Neural cell (in vitro differentiated cells): ENCODE measurements around the gene POLE4.

Experiments used
- EZH2 ChIP-seq: fragments of 200-600, 300-800 bp; shearing (Covaris generic), sonication (generic); IDR thresholded peaks from 2 replicates; pipeline ENCODE4 v1.6.1; 2014; ENCODE audit warnings: antibody characterized with exemption, low read length, borderline replicate concordance, mild to moderate bottlenecking; ENCODE audit not compliant: insufficient read depth, poor library complexity, severe bottlenecking
- POLR2AphosphoS5 ChIP-seq: IDR thresholded peaks from 2 replicates; pipeline ENCODE4 v1.6.1; 2012
- SMC3 ChIP-seq: fragments of 450-650 bp; conservative IDR thresholded peaks from 2 replicates; pipeline ENCODE4 v1.6.1; 2014; ENCODE audit warnings: antibody characterized with exemption, mild to moderate bottlenecking, moderate library complexity; ENCODE audit not compliant: poor library complexity
- TAF1 ChIP-seq: IDR thresholded peaks from 2 replicates; pipeline ENCODE4 v1.6.1; 2012; ENCODE audit warnings: low read depth
- TF ChIP-seq, protein P1 (sequence below): fragments of 450-650 bp; IDR thresholded peaks from 2 replicates; pipeline ENCODE4 v1.5.1; 2014; ENCODE audit warnings: antibody characterized with exemption, mild to moderate bottlenecking, moderate library complexity; ENCODE audit not compliant: poor library complexity, severe bottlenecking
- TF ChIP-seq, protein P2 (sequence below): IDR thresholded peaks from 2 replicates; pipeline ENCODE4 v1.6.1; 2012; ENCODE audit warnings: borderline replicate concordance

DNA sequence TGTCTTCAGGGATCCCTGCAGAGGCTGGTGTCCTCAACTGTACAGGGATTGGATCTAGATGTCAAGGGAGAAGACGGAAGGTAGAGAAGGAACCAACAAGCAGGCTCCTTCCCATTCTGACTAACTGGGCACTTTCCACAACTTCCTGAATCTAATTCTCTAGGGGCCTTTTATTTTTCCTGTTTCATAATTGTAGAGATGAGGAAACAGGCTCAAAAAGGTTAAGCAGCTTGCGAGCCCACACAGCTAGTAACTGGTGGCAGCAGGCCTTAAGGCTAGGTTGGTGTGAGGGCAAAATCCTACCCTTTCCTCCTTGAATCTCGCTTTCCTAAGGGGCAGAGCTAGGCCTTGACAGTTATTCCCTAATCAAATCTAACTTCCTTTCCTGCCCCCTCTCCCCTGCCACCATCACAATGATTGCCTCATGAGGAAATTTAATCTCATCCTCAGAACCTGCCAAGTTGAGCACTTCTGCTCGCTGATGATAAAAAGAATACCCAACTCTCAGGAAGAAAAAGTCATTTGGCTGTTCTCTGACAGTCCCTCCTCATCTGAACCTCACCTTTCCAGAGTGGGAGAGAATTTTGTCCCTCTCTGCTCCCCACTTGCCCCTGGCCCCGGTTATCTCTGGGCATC, 35.7 kb upstream of the POLE4 start:
- TF ChIP-seq, protein P1, sequence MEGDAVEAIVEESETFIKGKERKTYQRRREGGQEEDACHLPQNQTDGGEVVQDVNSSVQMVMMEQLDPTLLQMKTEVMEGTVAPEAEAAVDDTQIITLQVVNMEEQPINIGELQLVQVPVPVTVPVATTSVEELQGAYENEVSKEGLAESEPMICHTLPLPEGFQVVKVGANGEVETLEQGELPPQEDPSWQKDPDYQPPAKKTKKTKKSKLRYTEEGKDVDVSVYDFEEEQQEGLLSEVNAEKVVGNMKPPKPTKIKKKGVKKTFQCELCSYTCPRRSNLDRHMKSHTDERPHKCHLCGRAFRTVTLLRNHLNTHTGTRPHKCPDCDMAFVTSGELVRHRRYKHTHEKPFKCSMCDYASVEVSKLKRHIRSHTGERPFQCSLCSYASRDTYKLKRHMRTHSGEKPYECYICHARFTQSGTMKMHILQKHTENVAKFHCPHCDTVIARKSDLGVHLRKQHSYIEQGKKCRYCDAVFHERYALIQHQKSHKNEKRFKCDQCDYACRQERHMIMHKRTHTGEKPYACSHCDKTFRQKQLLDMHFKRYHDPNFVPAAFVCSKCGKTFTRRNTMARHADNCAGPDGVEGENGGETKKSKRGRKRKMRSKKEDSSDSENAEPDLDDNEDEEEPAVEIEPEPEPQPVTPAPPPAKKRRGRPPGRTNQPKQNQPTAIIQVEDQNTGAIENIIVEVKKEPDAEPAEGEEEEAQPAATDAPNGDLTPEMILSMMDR, result no peak
- TF ChIP-seq EZH2, result no peak
- no peak for TF ChIP-seq TAF1
- TF ChIP-seq POLR2AphosphoS5, result no peak
- TF ChIP-seq, protein P2, sequence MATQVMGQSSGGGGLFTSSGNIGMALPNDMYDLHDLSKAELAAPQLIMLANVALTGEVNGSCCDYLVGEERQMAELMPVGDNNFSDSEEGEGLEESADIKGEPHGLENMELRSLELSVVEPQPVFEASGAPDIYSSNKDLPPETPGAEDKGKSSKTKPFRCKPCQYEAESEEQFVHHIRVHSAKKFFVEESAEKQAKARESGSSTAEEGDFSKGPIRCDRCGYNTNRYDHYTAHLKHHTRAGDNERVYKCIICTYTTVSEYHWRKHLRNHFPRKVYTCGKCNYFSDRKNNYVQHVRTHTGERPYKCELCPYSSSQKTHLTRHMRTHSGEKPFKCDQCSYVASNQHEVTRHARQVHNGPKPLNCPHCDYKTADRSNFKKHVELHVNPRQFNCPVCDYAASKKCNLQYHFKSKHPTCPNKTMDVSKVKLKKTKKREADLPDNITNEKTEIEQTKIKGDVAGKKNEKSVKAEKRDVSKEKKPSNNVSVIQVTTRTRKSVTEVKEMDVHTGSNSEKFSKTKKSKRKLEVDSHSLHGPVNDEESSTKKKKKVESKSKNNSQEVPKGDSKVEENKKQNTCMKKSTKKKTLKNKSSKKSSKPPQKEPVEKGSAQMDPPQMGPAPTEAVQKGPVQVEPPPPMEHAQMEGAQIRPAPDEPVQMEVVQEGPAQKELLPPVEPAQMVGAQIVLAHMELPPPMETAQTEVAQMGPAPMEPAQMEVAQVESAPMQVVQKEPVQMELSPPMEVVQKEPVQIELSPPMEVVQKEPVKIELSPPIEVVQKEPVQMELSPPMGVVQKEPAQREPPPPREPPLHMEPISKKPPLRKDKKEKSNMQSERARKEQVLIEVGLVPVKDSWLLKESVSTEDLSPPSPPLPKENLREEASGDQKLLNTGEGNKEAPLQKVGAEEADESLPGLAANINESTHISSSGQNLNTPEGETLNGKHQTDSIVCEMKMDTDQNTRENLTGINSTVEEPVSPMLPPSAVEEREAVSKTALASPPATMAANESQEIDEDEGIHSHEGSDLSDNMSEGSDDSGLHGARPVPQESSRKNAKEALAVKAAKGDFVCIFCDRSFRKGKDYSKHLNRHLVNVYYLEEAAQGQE, result no peak
- no peak for TF ChIP-seq SMC3
